Lung (tissue), 12 donors: ENCODE data around the gene OR11L1. TPM values are rescaled to one million over a fixed set of nuclear protein-coding genes. Genes with fewer than 3 reads are reported as not detected.

Source experiments
- ATAC-seq: fragments of 200-7000 bp; cut with Tn5 transposase; one replicate; pipeline ENCODE4 v1.9.1; 2020; ENCODE audit warnings: moderate number of reproducible peaks; ENCODE audit not compliant: insufficient read depth, low FRiP score
- DNase-seq, 3 donors: peaks; one replicate each; pipeline ENCODE4 v3.0.0-alpha.2; 2013 to 2017
- H3K27ac ChIP-seq, 2 donors: one replicate each; pipeline ENCODE4 v1.5.1; 2013; ENCODE audit warnings: mild to moderate bottlenecking in 2 of 2, moderate library complexity in 2 of 2, control low read depth in 1 of 2, inconsistent platforms in 1 of 2, low read depth in 1 of 2, low read length in 1 of 2
- H3K27me3 ChIP-seq, 3 donors: one replicate each; pipeline ENCODE4 v1.5.1; 2013; ENCODE audit warnings: low read length in 2 of 3; ENCODE audit not compliant: control insufficient read depth in 3 of 3, insufficient read depth in 3 of 3
- H3K36me3 ChIP-seq, 4 donors: one replicate each; pipeline ENCODE4 v1.5.1; 2013; ENCODE audit warnings: low read length in 4 of 4, mild to moderate bottlenecking in 1 of 4, moderate library complexity in 1 of 4; ENCODE audit not compliant: control insufficient read depth in 4 of 4, insufficient read depth in 4 of 4
- H3K4me1 ChIP-seq, 5 donors: one replicate each; pipeline ENCODE4 v1.5.1; 2013; ENCODE audit warnings: low read length in 5 of 5, mild to moderate bottlenecking in 2 of 5, moderate library complexity in 1 of 5; ENCODE audit not compliant: control insufficient read depth in 5 of 5, insufficient read depth in 5 of 5
- H3K4me3 ChIP-seq: one replicate; pipeline ENCODE4 v1.5.1; 2013; ENCODE audit warnings: mild to moderate bottlenecking, control low read depth, moderate library complexity
- H3K9ac ChIP-seq, 2 donors: one replicate each; pipeline ENCODE4 v1.5.1; 2013; ENCODE audit warnings: low read length in 2 of 2, control low read depth in 1 of 2; ENCODE audit not compliant: insufficient read depth in 1 of 2
- H3K9me3 ChIP-seq, 4 donors: one replicate each; pipeline ENCODE4 v1.5.1; 2013; ENCODE audit warnings: low read length in 3 of 4, mild to moderate bottlenecking in 1 of 4, moderate library complexity in 1 of 4; ENCODE audit not compliant: control insufficient read depth in 4 of 4, insufficient read depth in 3 of 4
- WGBS, 2 donors: extraction: QIAGEN DNeasy Blood & Tissue Kit; methylation state at CpG; one replicate each; pipeline ENCODE4 v1.1.7; 2013; 5-methylcytosine and 5-hydroxymethylcytosine counted together
- polyA plus RNA-seq, 2 donors: library from polyadenylated mRNA; stranded (reverse); fragments of 200-250 nt; gene quantifications; one replicate each; pipeline ENCODE4 v1.2.1, GENCODE V29; 2013
- total RNA-seq, 2 donors: library from RNA; depleted of rRNA in 1 of 2; stranded (reverse); fragments of >200 nt in 1 of 2; gene quantifications; one replicate each; pipeline ENCODE4 v1.2.1, GENCODE V29; 2014 to 2021
- TF ChIP-seq, protein P1 (sequence below): IDR thresholded peaks from 2 replicates; pipeline ENCODE4 v1.5.1; 2012; ENCODE audit warnings: mild to moderate bottlenecking; ENCODE audit errors: control extremely low read depth, extremely low read depth
- donor health status: control.
- donor health status: control.
- donor health status: Bipolar disorder and iron deficiency.
- donor health status: healthy.
- donor health status: DM: yes; HTN: yes; CAD: no.

Gene OR11L1
- total and polyA plus RNA-seq, 4 donors: not detected

DNA sequence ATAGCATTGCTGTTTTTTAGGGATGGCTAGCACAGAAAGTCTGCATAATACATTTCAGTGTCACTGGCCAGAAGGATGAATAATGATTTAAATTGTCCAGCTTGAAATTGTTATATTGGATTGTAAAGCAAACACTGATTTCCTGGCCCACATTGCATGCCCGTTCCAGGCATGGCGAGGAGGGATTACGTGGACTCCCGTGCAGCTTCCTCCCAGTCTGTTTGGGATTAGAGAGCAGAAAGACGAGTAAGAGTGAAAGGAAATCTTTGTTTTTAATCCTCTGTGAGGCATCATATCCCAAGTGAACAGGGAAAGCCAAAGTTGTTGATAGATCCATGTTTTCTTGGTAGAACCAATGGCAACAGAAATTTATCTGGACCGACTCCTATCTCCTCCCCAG is 23.7 kb upstream of the OR11L1 start:
- 69 to 91% methylated on average over 6 of the region's 6 CpGs for WGBS, 2 donors
- Histone ChIP-seq H3K36me3 (no peaks in the 10 kb centered on the region), H3K9me3 (peaks cover 0 to 8% (median 3%) of the 10 kb centered on the region in 4 donors), H3K4me3 (no peak overlapping the region), H3K9ac (no peak overlapping the region), H3K27me3 (no peaks in the 10 kb centered on the region), H3K27ac (no peak overlapping the region), H3K4me1 (no peaks in the 10 kb centered on the region)
- no peak for ATAC-seq
- TF ChIP-seq, protein P1, sequence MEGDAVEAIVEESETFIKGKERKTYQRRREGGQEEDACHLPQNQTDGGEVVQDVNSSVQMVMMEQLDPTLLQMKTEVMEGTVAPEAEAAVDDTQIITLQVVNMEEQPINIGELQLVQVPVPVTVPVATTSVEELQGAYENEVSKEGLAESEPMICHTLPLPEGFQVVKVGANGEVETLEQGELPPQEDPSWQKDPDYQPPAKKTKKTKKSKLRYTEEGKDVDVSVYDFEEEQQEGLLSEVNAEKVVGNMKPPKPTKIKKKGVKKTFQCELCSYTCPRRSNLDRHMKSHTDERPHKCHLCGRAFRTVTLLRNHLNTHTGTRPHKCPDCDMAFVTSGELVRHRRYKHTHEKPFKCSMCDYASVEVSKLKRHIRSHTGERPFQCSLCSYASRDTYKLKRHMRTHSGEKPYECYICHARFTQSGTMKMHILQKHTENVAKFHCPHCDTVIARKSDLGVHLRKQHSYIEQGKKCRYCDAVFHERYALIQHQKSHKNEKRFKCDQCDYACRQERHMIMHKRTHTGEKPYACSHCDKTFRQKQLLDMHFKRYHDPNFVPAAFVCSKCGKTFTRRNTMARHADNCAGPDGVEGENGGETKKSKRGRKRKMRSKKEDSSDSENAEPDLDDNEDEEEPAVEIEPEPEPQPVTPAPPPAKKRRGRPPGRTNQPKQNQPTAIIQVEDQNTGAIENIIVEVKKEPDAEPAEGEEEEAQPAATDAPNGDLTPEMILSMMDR: no peak
- no peak for DNase-seq

DNA sequence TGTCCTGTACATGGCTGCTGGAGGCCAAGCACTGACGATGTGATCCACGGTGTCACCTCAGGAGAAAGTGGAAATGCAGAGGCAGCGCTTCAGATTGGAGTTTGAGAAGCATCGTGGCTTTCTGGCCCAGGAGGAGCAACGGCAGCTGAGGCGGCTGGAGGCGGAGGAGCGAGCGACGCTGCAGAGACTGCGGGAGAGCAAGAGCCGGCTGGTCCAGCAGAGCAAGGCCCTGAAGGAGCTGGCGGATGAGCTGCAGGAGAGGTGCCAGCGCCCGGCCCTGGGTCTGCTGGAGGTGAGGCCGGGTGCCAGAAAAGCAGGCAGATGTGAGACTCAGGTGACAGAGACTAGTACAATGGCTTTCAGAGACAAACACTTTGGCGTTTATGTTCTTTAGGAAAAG is 22.9 kb upstream of the OR11L1 start:
- WGBS, 2 donors: 89% methylated on average over 17 of the region's 17 CpGs

DNA sequence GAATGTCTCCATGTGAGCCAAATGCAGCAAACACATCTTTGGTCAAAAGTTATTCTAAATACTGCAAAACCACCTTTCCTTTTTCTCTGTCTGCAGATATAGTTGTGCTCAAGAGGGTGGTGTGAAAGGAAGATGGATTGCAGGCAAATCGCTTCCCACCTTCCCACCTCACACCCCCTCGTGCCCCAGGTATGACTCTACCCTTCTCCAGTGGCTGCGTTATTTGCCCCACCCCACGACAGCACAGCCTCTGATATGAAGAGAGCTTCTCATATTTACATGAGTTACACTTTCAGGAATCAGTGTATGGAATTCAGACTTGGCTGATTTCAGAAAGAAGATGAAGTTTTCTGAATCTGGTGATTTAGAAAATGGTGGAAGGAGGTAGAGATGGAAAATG is 21.1 kb upstream of the OR11L1 start:
- H3K36me3 ChIP-seq: no peaks in the 10 kb centered on the region
- no peak overlapping the region for H3K9ac ChIP-seq
- DNase-seq: no peak
- 75 to 83% methylated on average over 4 of the region's 4 CpGs for WGBS, 2 donors
- no peak for ATAC-seq
- peaks cover 0 to under 1% (median 0%) of the 10 kb centered on the region in 5 donors for H3K4me1 ChIP-seq
- H3K27ac ChIP-seq: no peak overlapping the region
- TF ChIP-seq, protein P1: no peak
- no peak overlapping the region for H3K4me3 ChIP-seq
- peaks cover 0 to under 1% (median 0%) of the 10 kb centered on the region in 4 donors for H3K9me3 ChIP-seq
- H3K27me3 ChIP-seq: peaks cover 0 to 5% (median 4%) of the 10 kb centered on the region in 3 donors

More for the DNA sequence above, 22.9 kb upstream of the OR11L1 start:
- TF ChIP-seq, protein P1: no peak
- ATAC-seq (no peak), DNase-seq (no peak)
- Histone ChIP-seq H3K27ac (no peak overlapping the region), H3K36me3 (no peaks in the 10 kb centered on the region), H3K4me3 (no peak overlapping the region), H3K4me1 (no peaks in the 10 kb centered on the region), H3K27me3 (no peaks in the 10 kb centered on the region), H3K9me3 (peaks cover 0 to 2% (median 2%) of the 10 kb centered on the region in 4 donors), H3K9ac (no peak overlapping the region)
